SK-N-DZ (cell line): ENCODE measurements around the gene MAVS.
"Not testable (repeated sequence)": the region's sequence is repeated elsewhere in the genome, so short reads cannot be mapped to it uniquely, and the experiment has no call there.

Experiments
- DNase-seq: peaks from one replicate; pipeline ENCODE4 v3.0.0-alpha.2; 2015; ENCODE audit warnings: low spot score

MAVS gene

GRCh38 chr20:3814928-3815495 is 31.6 kb upstream of the MAVS start:
- peak; percentile 4 for DNase-seq

- DNase-seq, result no peak
Observed at GRCh38 chr20:3815703-3816315, 30.8 kb upstream of the MAVS start.

GRCh38 chr20:3818155-3819151 is 28.2 kb upstream of the MAVS start:
- DNase-seq, result peak; percentile 93

- DNase-seq, result no peak
Observed at GRCh38 chr20:3819411-3820047, 27.1 kb upstream of the MAVS start.

- DNase-seq, result peak; percentile 96
Observed at GRCh38 chr20:3820048-3820900, 26.4 kb upstream of the MAVS start, which contains the start of gene AP5S1. Gene AP5S1, plus strand, starts transcription at chr20:3820547. Its CDS starts 1,571 bp downstream, at chr20:3822118.

- no peak for DNase-seq
Observed at GRCh38 chr20:3820901-3821727, 25.5 kb upstream of the MAVS start.

GRCh38 chr20:3821996-3822395 is 24.6 kb upstream of the MAVS start:
- DNase-seq, result no peak

- DNase-seq, result no peak
Observed at GRCh38 chr20:3823881-3824280, 22.8 kb upstream of the MAVS start.

GRCh38 chr20:3825526-3825925 is 21.1 kb upstream of the MAVS start:
- no peak for DNase-seq

GRCh38 chr20:3826420-3826819 is 20.2 kb upstream of the MAVS start:
- no peak for DNase-seq

- DNase-seq, result no peak
Observed at GRCh38 chr20:3828798-3829197, 17.8 kb upstream of the MAVS start.

GRCh38 chr20:3829891-3830290 is 16.7 kb upstream of the MAVS start:
- DNase-seq, result not testable (repeated sequence)

GRCh38 chr20:3836132-3836531 is 10.5 kb upstream of the MAVS start:
- no peak for DNase-seq

- no peak for DNase-seq
Observed at GRCh38 chr20:3839328-3839727, 7.3 kb upstream of the MAVS start.

- DNase-seq, result not testable (repeated sequence)
Observed at GRCh38 chr20:3840201-3840600, 6.4 kb upstream of the MAVS start.

GRCh38 chr20:3842348-3842930 is 4.2 kb upstream of the MAVS start:
- no peak for DNase-seq

GRCh38 chr20:3843490-3843889 is 3.1 kb upstream of the MAVS start:
- no peak for DNase-seq

GRCh38 chr20:3843990-3844619 is 2.5 kb upstream of the MAVS start:
- not testable (repeated sequence) for DNase-seq

GRCh38 chr20:3846378-3846739 is 275 bp upstream of the MAVS start:
- DNase-seq, result no peak
